Measurements from ENCODE around the gene PACRG.

PACRG gene

GRCh38 chr6:162940426-162940825 is 212.7 kb downstream of the PACRG start:
- no peaks in the 10 kb centered on the region for H3K36me3 ChIP-seq (ENCODE audit: insufficient read depth, low read length)
- H3K4me1 ChIP-seq (ENCODE audit: insufficient read depth, low read length), result no peaks in the 10 kb centered on the region
- no peak overlapping the region for H3K9ac ChIP-seq (ENCODE audit: low read depth, low read length)
- no peaks in the 10 kb centered on the region for H3K9me3 ChIP-seq (ENCODE audit: control insufficient read depth, insufficient read depth, low read length)

GRCh38 chr6:162941128-162941527 is 213.4 kb downstream of the PACRG start:
- no peak overlapping the region for H3K9ac ChIP-seq (ENCODE audit: low read depth, low read length)
- no peaks in the 10 kb centered on the region for H3K4me1 ChIP-seq (ENCODE audit: insufficient read depth, low read length)

DNA sequence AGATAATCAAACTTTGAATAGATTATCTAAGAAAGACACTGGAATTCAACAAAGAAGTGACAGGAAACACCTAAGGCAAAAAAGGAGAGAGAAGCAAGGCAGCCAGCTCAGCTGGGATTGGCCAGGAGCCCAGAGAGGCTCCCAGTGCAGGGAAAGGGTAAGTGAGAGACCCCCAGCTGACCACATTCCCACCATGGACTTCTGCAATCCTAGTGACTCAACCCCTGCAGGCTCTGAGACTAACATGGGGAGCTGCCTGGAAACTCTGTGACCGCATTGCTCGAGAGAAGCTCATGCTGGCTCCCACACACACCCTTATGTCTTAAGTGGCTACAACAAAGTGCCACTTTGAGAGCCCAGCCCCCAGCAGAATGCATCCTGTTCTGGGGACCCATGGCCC is 215.1 kb downstream of the PACRG start:
- no peaks in the 10 kb centered on the region for H3K4me1 ChIP-seq (ENCODE audit: insufficient read depth, low read length)
- H3K9me3 ChIP-seq (ENCODE audit: control insufficient read depth, insufficient read depth, low read length), result no peaks in the 10 kb centered on the region
- H3K9ac ChIP-seq (ENCODE audit: low read depth, low read length), result no peak overlapping the region
- no peaks in the 10 kb centered on the region for H3K36me3 ChIP-seq (ENCODE audit: insufficient read depth, low read length)

More at GRCh38 chr6:162941128-162941527, 213.4 kb downstream of the PACRG start:
- Histone ChIP-seq H3K36me3 (ENCODE audit: insufficient read depth, low read length) (no peaks in the 10 kb centered on the region), H3K9me3 (ENCODE audit: control insufficient read depth, insufficient read depth, low read length) (no peaks in the 10 kb centered on the region)

- H3K36me3 ChIP-seq (ENCODE audit: insufficient read depth, low read length), result no peaks in the 10 kb centered on the region
- no peak overlapping the region for H3K9ac ChIP-seq (ENCODE audit: low read depth, low read length)
- no peaks in the 10 kb centered on the region for H3K4me1 ChIP-seq (ENCODE audit: insufficient read depth, low read length)
- H3K9me3 ChIP-seq (ENCODE audit: control insufficient read depth, insufficient read depth, low read length), result no peaks in the 10 kb centered on the region
Measured at GRCh38 chr6:162943369-162943768, 215.6 kb downstream of the PACRG start.

GRCh38 chr6:162951164-162951743 is 223.5 kb downstream of the PACRG start:
- H3K9ac ChIP-seq (ENCODE audit: low read depth, low read length), result no peak overlapping the region
- H3K4me1 ChIP-seq (ENCODE audit: insufficient read depth, low read length), result no peaks in the 10 kb centered on the region
- no peaks in the 10 kb centered on the region for H3K36me3 ChIP-seq (ENCODE audit: insufficient read depth, low read length)
- H3K9me3 ChIP-seq (ENCODE audit: control insufficient read depth, insufficient read depth, low read length), result no peaks in the 10 kb centered on the region

DNA sequence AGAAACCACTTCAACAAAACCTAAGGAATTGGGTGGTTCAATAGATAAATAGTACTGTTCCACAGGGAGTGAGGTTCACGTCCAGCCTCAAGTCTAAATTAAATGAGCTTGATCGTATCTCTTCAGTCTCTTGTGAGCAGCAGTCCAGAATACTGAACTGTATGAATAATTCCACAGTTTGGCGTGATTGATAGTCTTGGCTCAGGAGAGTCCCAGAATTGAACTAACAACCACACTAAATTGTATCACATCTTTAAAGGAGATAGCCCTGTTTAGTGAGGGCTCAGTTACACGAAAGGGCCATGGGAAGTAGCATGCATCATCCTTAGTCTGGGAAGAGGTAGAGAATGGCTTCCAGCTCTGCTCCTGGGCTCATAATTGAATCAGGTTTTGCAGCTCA is 224.6 kb downstream of the PACRG start:
- Histone ChIP-seq H3K9me3 (ENCODE audit: control insufficient read depth, insufficient read depth, low read length) (no peaks in the 10 kb centered on the region), H3K9ac (ENCODE audit: low read depth, low read length) (no peak overlapping the region), H3K4me1 (ENCODE audit: insufficient read depth, low read length) (no peaks in the 10 kb centered on the region), H3K36me3 (ENCODE audit: insufficient read depth, low read length) (no peaks in the 10 kb centered on the region)

GRCh38 chr6:162957062-162957461 is 229.3 kb downstream of the PACRG start:
- no peaks in the 10 kb centered on the region for H3K9me3 ChIP-seq (ENCODE audit: control insufficient read depth, insufficient read depth, low read length)
- H3K4me1 ChIP-seq (ENCODE audit: insufficient read depth, low read length), result no peaks in the 10 kb centered on the region
- H3K36me3 ChIP-seq (ENCODE audit: insufficient read depth, low read length), result no peaks in the 10 kb centered on the region
- H3K9ac ChIP-seq (ENCODE audit: low read depth, low read length), result no peak overlapping the region

DNA sequence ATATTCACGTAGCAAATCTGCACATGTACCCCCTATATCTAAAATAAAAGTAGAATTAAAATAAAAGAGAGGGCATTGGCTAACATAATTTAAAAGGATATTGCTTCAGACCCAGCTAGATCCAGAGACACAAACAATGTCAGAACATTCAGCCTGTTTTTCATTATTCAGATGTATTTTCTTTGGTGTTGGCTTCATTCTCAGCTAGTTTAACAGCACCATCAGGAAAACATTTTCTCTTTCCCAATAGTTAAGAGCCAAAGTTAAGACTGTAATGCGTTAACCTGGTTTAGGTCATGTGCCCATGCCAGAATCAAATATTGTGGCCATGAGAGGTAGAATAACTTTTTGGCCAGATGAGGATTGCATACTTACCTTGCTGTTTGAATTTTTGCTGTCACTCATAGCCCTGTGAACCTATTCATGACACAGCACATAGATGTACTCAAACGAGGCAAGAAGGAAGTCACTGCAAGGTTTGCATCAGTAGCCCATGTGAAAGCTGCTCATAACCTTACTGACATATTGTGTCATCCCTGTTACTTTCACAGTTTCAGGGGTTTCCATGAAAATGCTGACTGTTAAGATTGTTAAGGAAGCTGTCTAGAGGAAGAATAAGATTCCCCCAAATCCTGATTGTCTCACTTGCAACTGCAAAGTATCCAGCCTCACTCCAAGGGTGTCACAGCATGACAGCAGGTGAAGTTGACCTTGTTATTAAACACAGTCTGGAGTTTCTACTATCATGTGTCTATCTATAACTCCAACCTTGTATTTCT is 233.1 kb downstream of the PACRG start:
- Histone ChIP-seq H3K36me3 (ENCODE audit: insufficient read depth, low read length) (no peaks in the 10 kb centered on the region), H3K4me1 (ENCODE audit: insufficient read depth, low read length) (no peaks in the 10 kb centered on the region), H3K9me3 (ENCODE audit: control insufficient read depth, insufficient read depth, low read length) (no peaks in the 10 kb centered on the region), H3K9ac (ENCODE audit: low read depth, low read length) (no peak overlapping the region)

GRCh38 chr6:162962093-162962492 is 234.3 kb downstream of the PACRG start:
- Histone ChIP-seq H3K4me1 (ENCODE audit: insufficient read depth, low read length) (no peaks in the 10 kb centered on the region), H3K9ac (ENCODE audit: low read depth, low read length) (no peak overlapping the region), H3K9me3 (ENCODE audit: control insufficient read depth, insufficient read depth, low read length) (no peaks in the 10 kb centered on the region), H3K36me3 (ENCODE audit: insufficient read depth, low read length) (no peaks in the 10 kb centered on the region)

DNA sequence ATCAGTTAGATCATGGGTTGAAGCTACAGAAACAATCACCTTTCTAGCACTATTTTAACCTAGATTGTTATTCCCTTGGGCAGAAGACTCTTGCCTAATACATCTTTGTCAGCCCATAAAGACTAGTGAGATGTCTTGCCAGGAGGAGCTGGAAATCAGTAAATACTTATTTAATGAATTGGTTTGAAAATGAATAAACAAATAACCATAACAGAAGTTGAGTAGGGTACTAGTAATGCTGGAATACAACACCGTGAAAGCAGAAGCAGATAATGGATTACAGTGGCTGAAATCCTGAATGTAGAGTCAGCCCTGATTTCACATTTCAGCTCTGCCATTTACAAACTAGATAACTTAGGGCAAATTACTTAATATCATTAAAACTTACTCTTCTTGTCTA is 236.1 kb downstream of the PACRG start:
- Histone ChIP-seq H3K9ac (ENCODE audit: low read depth, low read length) (no peak overlapping the region), H3K36me3 (ENCODE audit: insufficient read depth, low read length) (no peaks in the 10 kb centered on the region), H3K9me3 (ENCODE audit: control insufficient read depth, insufficient read depth, low read length) (no peaks in the 10 kb centered on the region), H3K4me1 (ENCODE audit: insufficient read depth, low read length) (no peaks in the 10 kb centered on the region)

GRCh38 chr6:162964488-162965140 is 236.8 kb downstream of the PACRG start:
- Histone ChIP-seq H3K9me3 (ENCODE audit: control insufficient read depth, insufficient read depth, low read length) (no peaks in the 10 kb centered on the region), H3K9ac (ENCODE audit: low read depth, low read length) (no peak overlapping the region), H3K4me1 (ENCODE audit: insufficient read depth, low read length) (no peaks in the 10 kb centered on the region), H3K36me3 (ENCODE audit: insufficient read depth, low read length) (no peaks in the 10 kb centered on the region)

- no peaks in the 10 kb centered on the region for H3K9me3 ChIP-seq (ENCODE audit: control insufficient read depth, insufficient read depth, low read length)
- H3K36me3 ChIP-seq (ENCODE audit: insufficient read depth, low read length), result no peaks in the 10 kb centered on the region
- no peak overlapping the region for H3K9ac ChIP-seq (ENCODE audit: low read depth, low read length)
- no peaks in the 10 kb centered on the region for H3K4me1 ChIP-seq (ENCODE audit: insufficient read depth, low read length)
Measured at GRCh38 chr6:162965366-162965765, 237.6 kb downstream of the PACRG start.

- no peak overlapping the region for H3K9ac ChIP-seq (ENCODE audit: low read depth, low read length)
- no peaks in the 10 kb centered on the region for H3K9me3 ChIP-seq (ENCODE audit: control insufficient read depth, insufficient read depth, low read length)
- no peaks in the 10 kb centered on the region for H3K36me3 ChIP-seq (ENCODE audit: insufficient read depth, low read length)
- no peaks in the 10 kb centered on the region for H3K4me1 ChIP-seq (ENCODE audit: insufficient read depth, low read length)
Measured at GRCh38 chr6:162970246-162970645, 242.5 kb downstream of the PACRG start.

DNA sequence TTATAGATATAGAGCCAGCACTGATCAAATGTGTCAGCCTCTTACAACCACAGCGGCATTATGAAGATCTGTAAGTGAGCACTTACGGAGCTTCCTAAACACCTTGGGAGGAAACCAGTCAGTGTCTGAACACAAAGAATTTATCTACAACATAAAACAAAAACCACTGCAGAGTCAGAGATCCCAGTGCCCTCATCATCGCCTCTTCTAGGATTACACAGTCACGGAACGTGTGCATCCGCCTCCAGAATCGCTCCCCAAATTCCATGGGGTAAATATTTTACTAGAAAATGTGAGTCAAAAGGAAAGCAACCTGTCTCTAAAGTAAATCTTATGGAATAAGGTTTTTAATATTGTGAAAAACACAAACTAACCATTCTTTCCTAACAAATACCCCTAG is 243.6 kb downstream of the PACRG start:
- Histone ChIP-seq H3K9ac (ENCODE audit: low read depth, low read length) (no peak overlapping the region), H3K9me3 (ENCODE audit: control insufficient read depth, insufficient read depth, low read length) (no peaks in the 10 kb centered on the region), H3K4me1 (ENCODE audit: insufficient read depth, low read length) (no peaks in the 10 kb centered on the region), H3K36me3 (ENCODE audit: insufficient read depth, low read length) (no peaks in the 10 kb centered on the region)

Measured in ES-I3 (cell line).